Ovary (tissue), 3 donors: ENCODE measurements around the gene HIPK1.
"Not testable (repeated sequence)": the region's sequence is repeated elsewhere in the genome, so short reads cannot be mapped to it uniquely, and the experiment has no call there.

Source experiments
- CTCF ChIP-seq, 3 donors: fragments of 450-650 bp in 2 of 3; fragments of 200-600 bp in 1 of 3; IDR thresholded peaks; one replicate each; pipeline versions ENCODE4 v1.5.1 to v1.8.0; 2016 to 2022; ENCODE audit warnings: antibody characterized with exemption in 3 of 3, mild to moderate bottlenecking in 1 of 3
- POLR2A ChIP-seq: fragments of 450-650 bp; IDR thresholded peaks from one replicate; pipeline ENCODE4 v1.6.1; 2017; ENCODE audit warnings: antibody characterized with exemption, mild to moderate bottlenecking, moderate library complexity
- donor health status: DM: no; HTN: no; CAD: no.

GRCh38 chr1:114019724-114020123 lies 90.6 kb downstream of the HIPK1 start:
- TF ChIP-seq CTCF (IDR thresholded peaks at IDR 0.05); POLR2A: not testable (repeated sequence)
